Endothelial cell of umbilical vein (primary cell): ENCODE measurements around the gene IFNA4.

Experiments
- EZH2 ChIP-seq: IDR thresholded peaks from 2 replicates; pipeline ENCODE4 v1.6.1; 2012; ENCODE audit warnings: borderline replicate concordance, low read depth, mild to moderate bottlenecking, moderate library complexity, low read length, inconsistent platforms; ENCODE audit not compliant: severe bottlenecking
- FOS ChIP-seq: IDR thresholded peaks from 2 replicates; pipeline ENCODE4 v1.6.1; 2011; ENCODE audit warnings: mild to moderate bottlenecking, low read length, moderate library complexity, borderline replicate concordance; ENCODE audit not compliant: insufficient read depth
- GATA2 ChIP-seq: IDR thresholded peaks from 2 replicates; pipeline ENCODE4 v1.7.0; 2011; ENCODE audit warnings: low read depth, mild to moderate bottlenecking, moderate library complexity, mixed read lengths, low read length; ENCODE audit not compliant: insufficient read length, insufficient read depth
- MYC ChIP-seq: IDR thresholded peaks from one replicate; pipeline ENCODE4 v1.6.1; 2011; ENCODE audit warnings: mild to moderate bottlenecking, low read depth, low read length
- POLR2A ChIP-seq: IDR thresholded peaks from 2 replicates; pipeline ENCODE4 v1.6.1; 2012; ENCODE audit warnings: low read depth, mild to moderate bottlenecking, control low read depth, low read length
- POLR2AphosphoS5 ChIP-seq: IDR thresholded peaks from 2 replicates; pipeline ENCODE4 v1.6.1; 2012; ENCODE audit warnings: low read depth, mild to moderate bottlenecking, control low read depth, low read length, moderate library complexity; ENCODE audit not compliant: insufficient read depth
- TF ChIP-seq, protein P1 (sequence below), 2 donors: IDR thresholded peaks; 1 replicate in 1 of 2; 2 replicates in 1 of 2; pipeline ENCODE4 v1.5.1; 2011; ENCODE audit warnings: low read length in 2 of 2, mild to moderate bottlenecking in 2 of 2, moderate library complexity in 2 of 2, control low read depth in 1 of 2, inconsistent platforms in 1 of 2, low read depth in 1 of 2; ENCODE audit not compliant: insufficient read depth in 1 of 2; ENCODE audit errors: extremely low read depth in 1 of 2
- TF ChIP-seq, protein P2 (sequence below): IDR thresholded peaks from 2 replicates; pipeline ENCODE4 v1.6.1; 2011; ENCODE audit not compliant: insufficient read depth, insufficient read length

DNA sequence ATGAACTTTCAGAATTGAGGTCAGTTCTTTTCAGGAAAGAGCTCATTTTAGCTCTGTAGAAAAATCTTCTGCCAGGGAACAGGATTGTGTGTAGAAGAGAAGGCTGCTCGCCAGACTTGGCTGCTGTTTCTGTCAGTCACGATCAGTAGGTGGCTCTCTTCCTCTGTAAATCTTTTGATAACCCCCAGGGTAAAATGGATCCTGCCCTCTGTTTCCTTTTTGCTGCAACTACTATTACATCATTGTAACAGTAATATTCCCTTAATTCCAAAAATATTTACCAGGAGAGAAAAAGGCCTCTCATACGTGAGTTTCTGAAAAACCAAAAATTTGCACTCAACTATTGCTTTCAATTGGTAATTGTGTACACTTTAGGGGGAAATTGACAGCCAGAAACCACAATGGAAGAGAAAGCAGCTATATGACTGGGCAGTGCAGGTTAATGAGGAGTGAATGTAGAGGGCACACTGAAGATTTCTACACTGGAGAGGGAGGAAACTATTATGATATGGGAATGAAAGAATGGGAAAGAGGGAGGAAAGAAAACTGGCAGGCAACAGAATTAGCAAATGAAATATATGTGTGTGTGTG, 33.3 kb downstream of the IFNA4 start:
- TF ChIP-seq, protein P1, sequence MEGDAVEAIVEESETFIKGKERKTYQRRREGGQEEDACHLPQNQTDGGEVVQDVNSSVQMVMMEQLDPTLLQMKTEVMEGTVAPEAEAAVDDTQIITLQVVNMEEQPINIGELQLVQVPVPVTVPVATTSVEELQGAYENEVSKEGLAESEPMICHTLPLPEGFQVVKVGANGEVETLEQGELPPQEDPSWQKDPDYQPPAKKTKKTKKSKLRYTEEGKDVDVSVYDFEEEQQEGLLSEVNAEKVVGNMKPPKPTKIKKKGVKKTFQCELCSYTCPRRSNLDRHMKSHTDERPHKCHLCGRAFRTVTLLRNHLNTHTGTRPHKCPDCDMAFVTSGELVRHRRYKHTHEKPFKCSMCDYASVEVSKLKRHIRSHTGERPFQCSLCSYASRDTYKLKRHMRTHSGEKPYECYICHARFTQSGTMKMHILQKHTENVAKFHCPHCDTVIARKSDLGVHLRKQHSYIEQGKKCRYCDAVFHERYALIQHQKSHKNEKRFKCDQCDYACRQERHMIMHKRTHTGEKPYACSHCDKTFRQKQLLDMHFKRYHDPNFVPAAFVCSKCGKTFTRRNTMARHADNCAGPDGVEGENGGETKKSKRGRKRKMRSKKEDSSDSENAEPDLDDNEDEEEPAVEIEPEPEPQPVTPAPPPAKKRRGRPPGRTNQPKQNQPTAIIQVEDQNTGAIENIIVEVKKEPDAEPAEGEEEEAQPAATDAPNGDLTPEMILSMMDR (IDR thresholded peaks at IDR 0.05; ENCODE audit: extremely low read depth in 1 of 2, insufficient read depth in 1 of 2, low read depth in 1 of 2, low read length in 2 of 2) = peak in 1 of 2 donors; percentile 10
- no peak for TF ChIP-seq EZH2
- TF ChIP-seq, protein P2, sequence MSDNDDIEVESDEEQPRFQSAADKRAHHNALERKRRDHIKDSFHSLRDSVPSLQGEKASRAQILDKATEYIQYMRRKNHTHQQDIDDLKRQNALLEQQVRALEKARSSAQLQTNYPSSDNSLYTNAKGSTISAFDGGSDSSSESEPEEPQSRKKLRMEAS = no peak
- no peak for TF ChIP-seq FOS
- no peak for TF ChIP-seq POLR2A
- TF ChIP-seq POLR2AphosphoS5 = no peak
- no peak for TF ChIP-seq MYC
- no peak for TF ChIP-seq GATA2
